IMR-90 (cell line): ENCODE data around the gene RNASE7. TPM values are rescaled to one million over a fixed set of nuclear protein-coding genes. Genes with fewer than 3 reads are reported as not detected.

Experiments
- ATAC-seq: fragments of 200-7000 bp; cut with Tn5 transposase; 2 replicates; pipeline ENCODE4 v1.9.1; 2020; ENCODE audit warnings: low read depth, mild to moderate bottlenecking, moderate library complexity
- BruUV-seq: library from RNA; stranded (reverse); fragments of 400-500 nt; replicated peaks from 2 replicates; lab custom pipeline; 2021; lab: Mats Ljungman, UMichigan
- CTCF ChIA-PET: fragments of 300-600 bp; formaldehyde crosslinking; extraction: SDS; loops from one replicate; lab custom pipeline; 2021; ENCODE audit warnings: antibody characterized with exemption; lab: Yijun Ruan, JAX
- POLR2A ChIA-PET: fragments of 300-600 bp; sonication (Branson Sonifier 250); formaldehyde crosslinking; loops from one replicate; lab custom pipeline; 2022; ENCODE audit warnings: antibody characterized with exemption; ENCODE audit not compliant: unreplicated experiment; lab: Charles Lee
- DNase-seq: peaks from one replicate; pipeline ENCODE4 v3.0.0; 2013
- H2AFZ ChIP-seq: replicated peaks from 2 replicates; pipeline ENCODE3; 2013; ENCODE audit warnings: low read length, mild to moderate bottlenecking; ENCODE audit not compliant: poor library complexity
- H2AK5ac ChIP-seq: 2 replicates; pipeline ENCODE4 v1.6.1; 2013; ENCODE audit warnings: low read depth, low read length, inconsistent platforms
- H2AK9ac ChIP-seq: replicated peaks from 2 replicates; pipeline ENCODE3; 2013; ENCODE audit warnings: mild to moderate bottlenecking, low read depth, low read length, moderate library complexity; ENCODE audit not compliant: poor library complexity
- H2BK120ac ChIP-seq: 2 replicates; pipeline ENCODE4 v1.6.1; 2013; ENCODE audit warnings: low read depth, low read length, inconsistent platforms
- H2BK15ac ChIP-seq: 3 replicates; pipeline ENCODE4 v1.6.1; 2013; ENCODE audit warnings: low read depth, low read length, inconsistent platforms
- H2BK20ac ChIP-seq: 2 replicates; pipeline ENCODE4 v1.6.1; 2013; ENCODE audit warnings: low read depth, mild to moderate bottlenecking, inconsistent platforms, low read length, moderate library complexity
- H2BK5ac ChIP-seq: 2 replicates; pipeline ENCODE4 v1.6.1; 2013; ENCODE audit warnings: mild to moderate bottlenecking, low read depth, low read length, inconsistent platforms; ENCODE audit not compliant: poor library complexity, severe bottlenecking
- H3K14ac ChIP-seq: replicated peaks from 2 replicates; pipeline ENCODE4 v1.6.1; 2013; ENCODE audit warnings: low read depth, low read length, inconsistent platforms
- H3K18ac ChIP-seq: 2 replicates; pipeline ENCODE4 v1.6.1; 2013; ENCODE audit warnings: low read depth, low read length, control low read depth
- H3K23ac ChIP-seq: 2 replicates; pipeline ENCODE4 v1.6.1; 2013; ENCODE audit warnings: low read depth, low read length, inconsistent platforms
- H3K27ac ChIP-seq: 2 replicates; pipeline ENCODE4 v1.5.1; 2013; ENCODE audit warnings: mild to moderate bottlenecking, control low read depth, low read length; ENCODE audit not compliant: insufficient read depth
- H3K27me3 ChIP-seq: 2 replicates; pipeline ENCODE4 v1.6.1; 2013; ENCODE audit warnings: low read length; ENCODE audit not compliant: control insufficient read depth, insufficient read depth
- H3K36me3 ChIP-seq: 2 replicates; pipeline ENCODE4 v1.6.1; 2013; ENCODE audit warnings: low read length, mixed read lengths; ENCODE audit not compliant: control insufficient read depth, insufficient read depth
- H3K4ac ChIP-seq: 2 replicates; pipeline ENCODE4 v1.6.1; 2013; ENCODE audit warnings: low read depth, low read length, inconsistent platforms
- H3K4me1 ChIP-seq: 2 replicates; pipeline ENCODE4 v1.6.1; 2013; ENCODE audit warnings: low read length, mixed read lengths; ENCODE audit not compliant: control insufficient read depth, insufficient read depth
- H3K4me2 ChIP-seq: 2 replicates; pipeline ENCODE4 v1.6.1; 2013; ENCODE audit warnings: low read depth, mild to moderate bottlenecking, control low read depth, low read length, moderate library complexity
- H3K4me3 ChIP-seq: 2 replicates; pipeline ENCODE4 v1.5.1; 2013; ENCODE audit warnings: low read depth, mild to moderate bottlenecking, control low read depth, low read length, moderate library complexity; ENCODE audit not compliant: insufficient read depth
- H3K56ac ChIP-seq: 2 replicates; pipeline ENCODE4 v1.6.1; 2013; ENCODE audit warnings: low read length, inconsistent platforms; ENCODE audit not compliant: insufficient read depth; ENCODE audit errors: extremely low read depth
- H3K79me1 ChIP-seq, 2 experiments: 2 replicates each; pipeline ENCODE4 v1.6.1; 2013; ENCODE audit warnings: low read length in 2 of 2, inconsistent platforms in 1 of 2, low read depth in 1 of 2
- H3K9ac ChIP-seq: 2 replicates; pipeline ENCODE4 v1.6.1; 2013; ENCODE audit warnings: low read depth, low read length, control low read depth
- H3K9me1 ChIP-seq: 2 replicates; pipeline ENCODE4 v1.6.1; 2013; ENCODE audit warnings: low read length, inconsistent platforms; ENCODE audit not compliant: insufficient read depth
- H3K9me3 ChIP-seq: 2 replicates; pipeline ENCODE4 v1.6.1; 2013; ENCODE audit warnings: low read length; ENCODE audit not compliant: control insufficient read depth, insufficient read depth
- H4K20me1 ChIP-seq: 2 replicates; pipeline ENCODE4 v1.6.1; 2013; ENCODE audit warnings: low read length, inconsistent platforms; ENCODE audit not compliant: insufficient read depth
- H4K5ac ChIP-seq: 2 replicates; pipeline ENCODE4 v1.6.1; 2013; ENCODE audit warnings: mild to moderate bottlenecking, low read depth, low read length, control low read depth
- H4K8ac ChIP-seq, 2 experiments: 2 replicates each; pipeline ENCODE4 v1.6.1; 2013; ENCODE audit warnings: low read depth in 2 of 2, low read length in 2 of 2, control low read depth in 1 of 2, inconsistent platforms in 1 of 2
- H4K91ac ChIP-seq: 2 replicates; pipeline ENCODE4 v1.6.1; 2013; ENCODE audit warnings: low read depth, low read length, inconsistent platforms; ENCODE audit not compliant: insufficient read depth
- FOS ChIP-seq: fragments of 150-350 bp; IDR thresholded peaks from 2 replicates; pipeline ENCODE4 v1.6.1; 2016; ENCODE audit warnings: low read depth, low read length
- MAFK ChIP-seq: IDR thresholded peaks from 2 replicates; pipeline ENCODE4 v1.6.1; 2012; ENCODE audit warnings: low read depth, low read length, improper control_type of control experiment
- SMC3 ChIP-seq: fragments of 150-350 bp; IDR thresholded peaks from 2 replicates; pipeline ENCODE4 v1.6.1; 2016; ENCODE audit warnings: low read depth, mild to moderate bottlenecking, antibody characterized with exemption, low read length, moderate library complexity
- USF2 ChIP-seq: fragments of 150-350 bp; IDR thresholded peaks from 2 replicates; pipeline ENCODE4 v1.6.1; 2017; ENCODE audit warnings: mild to moderate bottlenecking, antibody characterized with exemption, low read length, low read depth
- WGBS, 2 experiments: methylation state at CpG; one replicate each; pipeline versions ENCODE4 v1.1.5 to v1.1.7; 2013; ENCODE audit warnings: missing lambda C conversion rate in 2 of 2; ENCODE audit not compliant: insufficient read length in 1 of 2; ENCODE audit errors: extremely low coverage in 2 of 2; 5-methylcytosine and 5-hydroxymethylcytosine counted together
- dilution Hi-C: fragments of 300-500 bp; cut with HindIII; formaldehyde crosslinking; loops from one replicate; pipeline ENCODE4 v1.14.3; 2018; ENCODE audit warnings: low sequenced_read_pairs; ENCODE audit not compliant: unreplicated experiment
- in situ Hi-C: fragments of 300-500 bp; cut with MboI; formaldehyde crosslinking; loops from 3 replicates; pipeline ENCODE4 v1.14.3; 2019; ENCODE audit warnings: low sequenced_read_pairs, inconsistent platforms, mixed read lengths
- intact Hi-C: fragments of 100-400 bp; cut with micrococcal nuclease; formaldehyde crosslinking; loops from 2 replicates; pipeline ENCODE4 v1.10.0; 2022
- polyA plus RNA-seq, 3 experiments: library from polyadenylated mRNA; depleted of rRNA; stranded (reverse); fragments of >200 nt; gene quantifications; 2 replicates each; pipeline ENCODE4 v1.2.3, GENCODE V29; 2012; ENCODE audit warnings: low replicate concordance in 1 of 3
- total RNA-seq: library from RNA; depleted of rRNA; stranded (reverse); fragments of >200 nt; gene quantifications from 2 replicates; pipeline ENCODE4 v1.2.3, GENCODE V29; 2012

The RNASE7 gene
- total and polyA plus RNA-seq, 2 of the 4 experiments (the other 2 are of a cell fraction), result not detected

GRCh38 chr14:21049271-21049673, 7.1 kb downstream of the RNASE7 start:
- no TSS peak for BruUV-seq
- Histone ChIP-seq H3K36me3 (no peaks in the 10 kb centered on the region), H2BK5ac (no peak overlapping the region), H3K4me1 (peaks cover 4% of the 10 kb centered on the region; the same call in 1 of the 2 replicates), H3K56ac (no peak overlapping the region), H4K8ac (no peak overlapping the region), H2BK15ac (no peak overlapping the region), H3K27ac (no peak overlapping the region), H3K9me3 (no peaks in the 10 kb centered on the region), H2AFZ (no peak overlapping the region), H3K4me3 (0 out of 2 replicates have a peak overlapping the region, but pooled peaks have one; percentile 11), H3K14ac (no peak overlapping the region), H3K9me1 (no peaks in the 10 kb centered on the region), H2BK20ac (no peak overlapping the region), H3K79me1 (no peaks in the 10 kb centered on the region), H3K18ac (no peak overlapping the region; the same call in 1 of the 2 replicates), H2BK120ac (no peak overlapping the region), H2AK5ac (no peak overlapping the region), H4K5ac (no peak overlapping the region), H2AK9ac (no peak overlapping the region), H3K9ac (no peak overlapping the region), H3K23ac (no peak overlapping the region), H3K27me3 (peaks cover 13% of the 10 kb centered on the region), H4K20me1 (no peaks in the 10 kb centered on the region), H3K4ac (no peak overlapping the region), H4K91ac (no peak overlapping the region), H3K4me2 (peak overlapping the region; percentile 86; the same call in 1 of the 2 replicates)
- in situ Hi-C loops (no loop called here), intact Hi-C loops (no loop called here), dilution Hi-C loops (no loop called here)
- 60% methylated on average over 1 of the region's 3 CpGs; no CpG with 5 or more reads in 1 of the 2 experiments for WGBS, 2 experiments
- peak; percentile 74 for ATAC-seq
- CTCF ChIA-PET, result no interaction called here
- TF ChIP-seq USF2, result no peak
- no peak for TF ChIP-seq MAFK
- TF ChIP-seq SMC3, result no peak
- 0 out of 2 replicates have a peak, but pooled peaks have one; percentile 11 for TF ChIP-seq FOS
- POLR2A ChIA-PET, result no interaction called here
- DNase-seq, result peak; percentile 59
